Measurements from ENCODE around the gene BPTF.
"Not testable (repeated sequence)": the region's sequence is repeated elsewhere in the genome, so short reads cannot be mapped to it uniquely, and the experiment has no call there.

The BPTF gene

GRCh38 chr17:67833946-67834631 lies 8.8 kb downstream of the BPTF start:
- no peak for DNase-seq

GRCh38 chr17:67834634-67835033 lies 9.3 kb downstream of the BPTF start:
- no peak for DNase-seq

- DNase-seq, result no peak
Observed at GRCh38 chr17:67836205-67836987, 11.1 kb downstream of the BPTF start.

GRCh38 chr17:67837965-67838364 lies 12.7 kb downstream of the BPTF start:
- DNase-seq, result no peak

- DNase-seq, result no peak
Observed at GRCh38 chr17:67838538-67838937, 13.2 kb downstream of the BPTF start.

GRCh38 chr17:67841992-67842391 lies 16.7 kb downstream of the BPTF start:
- DNase-seq, result no peak

- no peak for DNase-seq
Observed at GRCh38 chr17:67842648-67843047, 17.3 kb downstream of the BPTF start.

- DNase-seq, result no peak
Observed at GRCh38 chr17:67845374-67845773, 20.1 kb downstream of the BPTF start.

GRCh38 chr17:67848189-67848588 lies 22.9 kb downstream of the BPTF start:
- DNase-seq, result not testable (repeated sequence)

- not testable (repeated sequence) for DNase-seq
Observed at GRCh38 chr17:67848846-67849245, 23.5 kb downstream of the BPTF start.

- no peak for DNase-seq
Observed at GRCh38 chr17:67850991-67851631, 25.8 kb downstream of the BPTF start.

DNA sequence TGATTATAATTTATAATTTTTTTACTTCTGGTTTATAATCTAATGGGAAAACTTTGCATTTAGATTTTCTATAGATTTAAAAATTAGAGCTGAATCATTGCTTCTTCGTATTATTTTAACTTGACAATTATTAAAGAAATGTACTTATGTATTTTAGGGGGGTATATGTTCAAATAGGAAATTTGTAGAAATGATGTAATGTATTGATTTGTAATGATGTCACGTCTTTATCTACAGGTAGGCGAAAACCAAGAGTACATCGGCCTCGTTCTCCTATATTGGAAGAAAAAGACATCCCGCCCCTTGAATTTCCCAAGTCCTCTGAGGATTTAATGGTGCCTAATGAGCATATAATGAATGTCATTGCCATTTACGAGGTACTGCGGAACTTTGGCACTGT lies 28.4 kb downstream of the BPTF start:
- DNase-seq, result no peak

- DNase-seq, result no peak
Observed at GRCh38 chr17:67854378-67854777, 29.1 kb downstream of the BPTF start.

GRCh38 chr17:67855504-67856324 lies 30.4 kb downstream of the BPTF start:
- no peak for DNase-seq

DNA sequence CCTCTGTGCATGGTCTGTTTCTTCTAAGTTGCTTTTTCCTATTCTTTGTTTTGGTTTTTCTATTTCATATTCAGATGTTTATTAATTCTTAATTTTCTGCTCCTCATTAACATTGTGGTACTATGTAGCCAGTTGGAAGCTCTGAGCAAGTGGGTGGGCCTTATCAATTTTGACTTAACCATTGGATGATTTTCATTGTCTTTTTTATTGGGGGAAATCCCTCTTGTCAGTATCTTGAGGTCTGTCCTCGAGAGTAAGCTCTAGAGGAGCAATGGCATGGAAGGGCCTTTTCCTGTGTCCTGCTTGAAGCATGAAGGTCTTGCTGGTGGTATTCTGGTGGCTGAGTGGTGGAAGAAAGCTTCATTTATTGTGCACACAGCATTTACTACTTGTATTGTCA lies 31.1 kb downstream of the BPTF start:
- not testable (repeated sequence) for DNase-seq

- DNase-seq, result no peak
Observed at GRCh38 chr17:67862614-67863217, 37.4 kb downstream of the BPTF start.

DNA sequence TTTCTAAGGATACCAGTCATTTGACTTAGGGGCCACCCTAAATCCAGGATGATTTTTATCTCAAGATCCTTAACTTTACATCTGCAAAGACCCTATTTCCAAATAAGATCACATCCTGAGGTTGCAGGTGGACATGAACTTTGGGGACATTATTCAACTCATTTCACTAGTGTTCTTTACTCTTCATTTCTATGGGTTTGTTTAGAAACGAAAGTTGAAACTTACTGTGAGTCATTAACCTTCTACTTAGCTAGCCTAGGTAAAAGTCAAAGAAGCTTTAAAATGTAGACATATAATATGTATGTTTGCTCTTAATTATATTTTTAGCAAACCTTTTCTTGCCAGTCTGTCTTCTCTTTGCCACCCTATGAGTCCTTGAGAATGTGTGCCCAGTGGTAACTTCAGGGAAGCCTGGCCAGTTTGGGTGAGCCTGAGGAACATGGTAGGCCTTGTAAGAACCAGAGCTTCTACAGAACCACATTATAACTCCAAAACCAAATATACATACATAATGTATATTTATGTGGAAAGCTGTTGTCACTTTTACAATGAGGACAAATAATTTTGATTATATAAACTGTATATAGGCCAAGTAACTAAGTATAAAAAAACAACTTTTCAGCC lies 38.4 kb downstream of the BPTF start:
- no peak for DNase-seq

GRCh38 chr17:67865438-67865837 lies 40.1 kb downstream of the BPTF start:
- DNase-seq, result no peak

DNA sequence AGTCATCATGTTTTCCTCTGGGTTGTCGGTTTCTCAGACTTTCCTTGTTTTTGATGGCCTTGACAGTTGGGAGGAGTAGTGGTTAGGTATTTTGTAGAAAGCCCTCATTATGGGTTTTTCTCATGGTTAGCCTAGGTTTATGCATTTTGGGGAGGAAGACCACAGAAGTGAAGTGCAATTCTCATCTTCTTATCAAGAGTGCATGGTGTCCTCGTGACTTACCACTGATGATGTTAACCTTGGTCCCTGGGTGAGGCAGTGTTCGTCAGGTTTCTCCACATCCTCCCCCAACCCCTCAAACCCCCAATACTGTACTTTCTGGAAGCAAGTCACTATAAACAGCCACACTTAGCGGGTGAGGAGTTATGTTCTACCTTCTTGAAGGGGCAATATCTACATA lies 42.3 kb downstream of the BPTF start:
- no peak for DNase-seq

DNA sequence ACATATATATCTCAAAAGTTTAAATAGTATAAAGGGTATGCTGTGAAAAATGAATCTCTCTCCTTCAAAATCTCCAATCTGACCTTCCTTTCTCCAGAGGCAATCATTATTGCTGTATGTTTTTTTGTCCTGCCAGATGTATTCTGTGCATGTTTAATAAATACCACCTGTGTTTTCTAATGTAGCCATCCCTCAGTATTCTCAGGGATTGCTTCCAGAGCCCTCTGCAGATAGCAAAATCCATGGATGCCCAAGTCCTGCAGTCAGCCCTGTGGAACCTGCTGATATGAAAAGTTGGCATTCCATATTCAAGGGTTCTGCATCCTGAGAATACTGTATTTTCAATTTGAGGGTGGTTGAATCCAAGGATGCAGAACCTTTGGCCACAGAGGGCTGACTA lies 42.9 kb downstream of the BPTF start:
- no peak for DNase-seq

GRCh38 chr17:67879662-67880061 lies 54.4 kb downstream of the BPTF start:
- no peak for DNase-seq

DNA sequence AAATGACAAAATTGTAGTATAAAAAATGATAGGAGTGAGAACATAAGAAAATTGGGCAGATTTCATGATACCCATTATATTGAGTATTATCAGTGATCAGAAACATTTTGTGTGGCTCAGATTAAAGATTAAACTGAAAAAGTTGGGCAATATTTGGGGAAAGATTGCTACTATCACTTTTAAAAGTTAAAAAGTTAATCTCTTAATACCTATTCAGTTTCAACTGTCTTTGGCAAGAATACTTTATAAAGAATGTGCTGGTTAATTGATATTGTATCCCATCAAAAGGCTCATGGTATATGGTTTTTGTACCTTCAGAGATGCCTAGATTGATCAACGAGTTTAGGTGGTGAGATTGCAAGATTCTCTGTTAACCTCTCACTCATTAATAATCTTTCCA lies 55.8 kb downstream of the BPTF start:
- DNase-seq, result no peak
